ENCODE results near the gene CCNA2. TPM values are rescaled to one million over a fixed set of nuclear protein-coding genes. Genes with fewer than 3 reads are reported as not detected.

Gene CCNA2
- total RNA-seq, 2 donors from 2014 or later, result 3.5 to 4.1 TPM

- no peaks in the 10 kb centered on the region for H3K27me3 ChIP-seq (replicated peaks; ENCODE audit: insufficient read depth)
- peaks cover 4% of the 10 kb centered on the region for H3K4me1 ChIP-seq (replicated peaks)
- TF ChIP-seq POLR2AphosphoS5 (IDR thresholded peaks at IDR 0.05), result no peak
- TF ChIP-seq CTCF (IDR thresholded peaks at IDR 0.05), result no peak
- no peak for TF ChIP-seq POLR2A (IDR thresholded peaks at IDR 0.05)
- H3K4me3 ChIP-seq, result no peak overlapping the region
- intact Hi-C loops (cut with DNase I), result no loop called here
- H3K27ac ChIP-seq, result no peak overlapping the region
- no peaks in the 10 kb centered on the region for H3K36me3 ChIP-seq
- DNase-seq (ENCODE audit: low spot score), result no peak
- WGBS, result 82% methylated on average over 1 of the region's 1 CpG
- H3K9me3 ChIP-seq, result no peaks in the 10 kb centered on the region
Observed at GRCh38 chr4:121822047-121822446, 1.6 kb downstream of the CCNA2 start.

- no peak for DNase-seq (ENCODE audit: low spot score)
- Histone ChIP-seq H3K4me3 (no peak overlapping the region), H3K4me1 (replicated peaks) (peaks cover 4% of the 10 kb centered on the region), H3K27ac (no peak overlapping the region), H3K9me3 (no peaks in the 10 kb centered on the region), H3K27me3 (replicated peaks; ENCODE audit: insufficient read depth) (no peaks in the 10 kb centered on the region), H3K36me3 (no peaks in the 10 kb centered on the region)
- WGBS, result 84% methylated on average over 1 of the region's 1 CpG
- TF ChIP-seq POLR2AphosphoS5 (IDR thresholded peaks at IDR 0.05) (no peak), CTCF (IDR thresholded peaks at IDR 0.05) (no peak), POLR2A (IDR thresholded peaks at IDR 0.05) (no peak)
- intact Hi-C loops (cut with DNase I), result no loop called here
Observed at GRCh38 chr4:121819216-121819965, 4.3 kb downstream of the CCNA2 start.

GRCh38 chr4:121818215-121818614, 5.5 kb downstream of the CCNA2 start:
- Histone ChIP-seq H3K36me3 (no peaks in the 10 kb centered on the region), H3K4me3 (no peak overlapping the region), H3K4me1 (replicated peaks) (peaks cover 2% of the 10 kb centered on the region), H3K27ac (no peak overlapping the region), H3K9me3 (no peaks in the 10 kb centered on the region), H3K27me3 (replicated peaks; ENCODE audit: insufficient read depth) (no peaks in the 10 kb centered on the region)
- WGBS, result 91% methylated on average over 1 of the region's 1 CpG
- intact Hi-C loops (cut with DNase I), result no loop called here
- no peak for TF ChIP-seq CTCF (IDR thresholded peaks at IDR 0.05)
- no peak for TF ChIP-seq POLR2A (IDR thresholded peaks at IDR 0.05)
- DNase-seq (ENCODE audit: low spot score), result no peak

GRCh38 chr4:121817701-121818100, 6.0 kb downstream of the CCNA2 start:
- no peaks in the 10 kb centered on the region for H3K36me3 ChIP-seq
- intact Hi-C loops (cut with DNase I), result no loop called here
- DNase-seq (ENCODE audit: low spot score), result no peak
- no peak overlapping the region for H3K27ac ChIP-seq
- H3K27me3 ChIP-seq (replicated peaks; ENCODE audit: insufficient read depth), result no peaks in the 10 kb centered on the region
- 72% methylated on average over 1 of the region's 1 CpG for WGBS
- H3K9me3 ChIP-seq, result no peaks in the 10 kb centered on the region
- no peak overlapping the region for H3K4me3 ChIP-seq
- H3K4me1 ChIP-seq (replicated peaks), result no peaks in the 10 kb centered on the region
- TF ChIP-seq CTCF (IDR thresholded peaks at IDR 0.05), result no peak

GRCh38 chr4:121817006-121817405, 6.7 kb downstream of the CCNA2 start:
- Histone ChIP-seq H3K27me3 (replicated peaks; ENCODE audit: insufficient read depth) (no peaks in the 10 kb centered on the region), H3K4me1 (replicated peaks) (no peaks in the 10 kb centered on the region), H3K27ac (no peak overlapping the region), H3K36me3 (no peaks in the 10 kb centered on the region), H3K4me3 (no peak overlapping the region), H3K9me3 (no peaks in the 10 kb centered on the region)
- WGBS, result 74% methylated on average over 3 of the region's 3 CpGs
- no peak for DNase-seq (ENCODE audit: low spot score)
- intact Hi-C loops (cut with DNase I), result no loop called here
- TF ChIP-seq POLR2AphosphoS5 (IDR thresholded peaks at IDR 0.05) (no peak), CTCF (IDR thresholded peaks at IDR 0.05) (no peak), POLR2A (IDR thresholded peaks at IDR 0.05) (no peak)

All from prostate gland (tissue), 2 donors.